Measurements from ENCODE around the gene MAS1.

MAS1 gene

DNA sequence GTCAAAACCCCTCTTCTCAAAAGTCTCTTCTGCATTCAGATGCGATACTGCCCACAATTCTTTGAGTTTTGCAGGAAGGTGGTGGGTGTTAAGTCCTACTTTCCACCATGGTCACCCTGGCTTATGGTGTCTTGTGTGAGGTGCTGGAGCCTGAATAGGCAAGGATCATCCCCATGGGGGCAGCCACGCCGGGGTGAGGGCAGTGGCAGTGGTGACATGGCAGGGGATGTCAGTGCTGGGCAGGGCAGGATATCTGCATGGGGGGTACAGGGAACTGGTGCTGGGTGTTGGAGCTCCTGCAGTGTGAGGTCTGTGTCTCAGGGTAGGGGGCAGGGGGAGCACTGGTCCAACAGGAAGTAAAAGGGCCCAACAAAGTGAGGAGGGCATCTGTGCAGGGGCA lies 2.3 kb downstream of the MAS1 start:
- Histone ChIP-seq H2AFZ (ENCODE audit: low read length) (no peak overlapping the region), H3K4me1 (ENCODE audit: insufficient read depth, low read length, poor library complexity, severe bottlenecking) (no peaks in the 10 kb centered on the region), H3K9ac (ENCODE audit: low read depth, low read length, poor library complexity, severe bottlenecking) (no peak overlapping the region), H3K4me2 (ENCODE audit: low read depth, low read length, poor library complexity, severe bottlenecking) (no peak overlapping the region), H3K79me2 (ENCODE audit: insufficient read depth, low read length) (no peaks in the 10 kb centered on the region), H3K9me3 (ENCODE audit: insufficient read depth, low read depth, low read length) (no peaks in the 10 kb centered on the region), H3K4me3 (ENCODE audit: low read length, poor library complexity, severe bottlenecking) (no peak overlapping the region), H3K36me3 (ENCODE audit: insufficient read depth, low read length) (no peaks in the 10 kb centered on the region), H3K9me2 (replicated peaks; ENCODE audit: low read depth, low read length) (no peaks in the 10 kb centered on the region), H3K27me3 (ENCODE audit: insufficient read depth, low read length, poor library complexity, severe bottlenecking) (peaks cover 6% of the 10 kb centered on the region), H4K20me1 (ENCODE audit: insufficient read depth, low read length, poor library complexity, severe bottlenecking) (no peaks in the 10 kb centered on the region), H3F3A (ENCODE audit: low read depth) (no peaks in the 10 kb centered on the region)
- TF ChIP-seq, protein P1, sequence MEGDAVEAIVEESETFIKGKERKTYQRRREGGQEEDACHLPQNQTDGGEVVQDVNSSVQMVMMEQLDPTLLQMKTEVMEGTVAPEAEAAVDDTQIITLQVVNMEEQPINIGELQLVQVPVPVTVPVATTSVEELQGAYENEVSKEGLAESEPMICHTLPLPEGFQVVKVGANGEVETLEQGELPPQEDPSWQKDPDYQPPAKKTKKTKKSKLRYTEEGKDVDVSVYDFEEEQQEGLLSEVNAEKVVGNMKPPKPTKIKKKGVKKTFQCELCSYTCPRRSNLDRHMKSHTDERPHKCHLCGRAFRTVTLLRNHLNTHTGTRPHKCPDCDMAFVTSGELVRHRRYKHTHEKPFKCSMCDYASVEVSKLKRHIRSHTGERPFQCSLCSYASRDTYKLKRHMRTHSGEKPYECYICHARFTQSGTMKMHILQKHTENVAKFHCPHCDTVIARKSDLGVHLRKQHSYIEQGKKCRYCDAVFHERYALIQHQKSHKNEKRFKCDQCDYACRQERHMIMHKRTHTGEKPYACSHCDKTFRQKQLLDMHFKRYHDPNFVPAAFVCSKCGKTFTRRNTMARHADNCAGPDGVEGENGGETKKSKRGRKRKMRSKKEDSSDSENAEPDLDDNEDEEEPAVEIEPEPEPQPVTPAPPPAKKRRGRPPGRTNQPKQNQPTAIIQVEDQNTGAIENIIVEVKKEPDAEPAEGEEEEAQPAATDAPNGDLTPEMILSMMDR (conservative IDR thresholded peaks at IDR 0.05; ENCODE audit: low read length) = no peak
- no peak for TF ChIP-seq EZH2phosphoT487 (IDR thresholded peaks at IDR 0.05; ENCODE audit: borderline replicate concordance)

DNA sequence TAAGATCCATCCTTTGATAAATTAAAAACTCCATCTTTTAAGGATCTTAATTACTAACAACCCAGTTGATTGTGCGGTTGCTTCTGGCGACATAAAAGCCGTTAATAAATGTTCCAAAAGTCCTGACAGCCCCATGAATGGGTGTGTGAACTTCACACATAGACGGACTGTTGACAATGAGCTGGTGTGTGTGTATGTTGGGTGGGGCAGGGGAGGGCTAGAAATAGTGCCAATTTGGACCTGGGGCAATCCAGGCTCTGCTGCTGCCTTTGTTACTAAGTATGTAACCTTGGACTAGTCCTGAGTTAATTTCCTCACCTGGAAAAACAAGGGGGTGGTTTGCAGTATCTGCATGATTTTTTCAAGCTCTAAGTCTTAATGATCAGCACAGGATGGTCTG lies 4.2 kb downstream of the MAS1 start:
- H3F3A ChIP-seq (ENCODE audit: low read depth) = no peaks in the 10 kb centered on the region
- no peak overlapping the region for H2AFZ ChIP-seq (ENCODE audit: low read length)

DNA sequence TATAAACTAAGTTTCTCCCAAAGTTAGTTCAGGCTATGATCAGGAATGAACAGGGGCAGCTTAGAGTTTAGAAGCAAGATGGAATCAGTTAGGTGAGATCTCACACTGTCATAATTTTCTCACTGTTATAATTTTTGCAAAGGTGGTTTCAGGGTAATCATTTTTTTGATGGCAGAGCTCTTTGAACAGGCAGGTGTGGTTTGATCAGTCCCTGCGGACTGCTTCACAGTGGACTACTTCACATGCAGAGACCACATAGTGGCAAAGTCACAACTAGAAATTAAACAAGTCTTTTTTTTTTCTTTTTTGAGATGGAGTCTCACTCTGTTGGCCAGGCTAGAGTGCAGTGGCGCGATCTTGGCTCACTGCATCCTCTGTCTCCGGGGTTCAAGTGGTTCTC lies 6.8 kb downstream of the MAS1 start:
- Histone ChIP-seq H3K79me2 (ENCODE audit: insufficient read depth, low read length) (no peaks in the 10 kb centered on the region), H3K9ac (ENCODE audit: low read depth, low read length, poor library complexity, severe bottlenecking) (no peak overlapping the region), H3K4me2 (ENCODE audit: low read depth, low read length, poor library complexity, severe bottlenecking) (no peak overlapping the region), H3K4me1 (ENCODE audit: insufficient read depth, low read length, poor library complexity, severe bottlenecking) (no peaks in the 10 kb centered on the region), H3K4me3 (ENCODE audit: low read length, poor library complexity, severe bottlenecking) (no peak overlapping the region), H3K27me3 (ENCODE audit: insufficient read depth, low read length, poor library complexity, severe bottlenecking) (no peaks in the 10 kb centered on the region), H3F3A (ENCODE audit: low read depth) (no peaks in the 10 kb centered on the region), H4K20me1 (ENCODE audit: insufficient read depth, low read length, poor library complexity, severe bottlenecking) (no peaks in the 10 kb centered on the region), H3K36me3 (ENCODE audit: insufficient read depth, low read length) (no peaks in the 10 kb centered on the region), H2AFZ (ENCODE audit: low read length) (no peak overlapping the region), H3K9me3 (ENCODE audit: insufficient read depth, low read depth, low read length) (no peaks in the 10 kb centered on the region), H3K9me2 (replicated peaks; ENCODE audit: low read depth, low read length) (no peaks in the 10 kb centered on the region)
- TF ChIP-seq, protein P1 (conservative IDR thresholded peaks at IDR 0.05; ENCODE audit: low read length) = no peak
- no peak for TF ChIP-seq EZH2phosphoT487 (IDR thresholded peaks at IDR 0.05; ENCODE audit: borderline replicate concordance)

More for the DNA sequence above, 4.2 kb downstream of the MAS1 start:
- H3K4me1 ChIP-seq (ENCODE audit: insufficient read depth, low read length, poor library complexity, severe bottlenecking) = no peaks in the 10 kb centered on the region
- H3K9me3 ChIP-seq (ENCODE audit: insufficient read depth, low read depth, low read length) = no peaks in the 10 kb centered on the region
- no peaks in the 10 kb centered on the region for H3K36me3 ChIP-seq (ENCODE audit: insufficient read depth, low read length)
- H4K20me1 ChIP-seq (ENCODE audit: insufficient read depth, low read length, poor library complexity, severe bottlenecking) = no peaks in the 10 kb centered on the region
- H3K79me2 ChIP-seq (ENCODE audit: insufficient read depth, low read length) = no peaks in the 10 kb centered on the region
- no peak overlapping the region for H3K4me2 ChIP-seq (ENCODE audit: low read depth, low read length, poor library complexity, severe bottlenecking)
- no peak for TF ChIP-seq EZH2phosphoT487 (IDR thresholded peaks at IDR 0.05; ENCODE audit: borderline replicate concordance)
- TF ChIP-seq, protein P1 (conservative IDR thresholded peaks at IDR 0.05; ENCODE audit: low read length) = no peak
- H3K9me2 ChIP-seq (replicated peaks; ENCODE audit: low read depth, low read length) = no peaks in the 10 kb centered on the region
- H3K27me3 ChIP-seq (ENCODE audit: insufficient read depth, low read length, poor library complexity, severe bottlenecking) = no peaks in the 10 kb centered on the region
- H3K9ac ChIP-seq (ENCODE audit: low read depth, low read length, poor library complexity, severe bottlenecking) = no peak overlapping the region
- H3K4me3 ChIP-seq (ENCODE audit: low read length, poor library complexity, severe bottlenecking) = no peak overlapping the region

All from Loucy (cell line).